Measurements from ENCODE around the gene LEP.
A peak's percentile ranks its signal among the peaks of the same experiment; 100 is the strongest.
"Not testable (repeated sequence)": the region's sequence is repeated elsewhere in the genome, so short reads cannot be mapped to it uniquely, and the experiment has no call there.

The LEP gene

GRCh38 chr7:128211626-128212025 is 29.5 kb upstream of the LEP start:
- DNase-seq, result no peak

- DNase-seq, result no peak
Observed at GRCh38 chr7:128214463-128214862, 26.6 kb upstream of the LEP start.

- no peak for DNase-seq
Observed at GRCh38 chr7:128215281-128215680, 25.8 kb upstream of the LEP start.

- peak; percentile 59 for DNase-seq
Observed at GRCh38 chr7:128215739-128216138, 25.3 kb upstream of the LEP start.

GRCh38 chr7:128217030-128217805 is 23.9 kb upstream of the LEP start:
- no peak for DNase-seq

GRCh38 chr7:128217967-128218652 is 23.0 kb upstream of the LEP start:
- DNase-seq, result no peak

GRCh38 chr7:128219636-128220035 is 21.4 kb upstream of the LEP start:
- no peak for DNase-seq

- no peak for DNase-seq
Observed at GRCh38 chr7:128221929-128222403, 19.1 kb upstream of the LEP start.

- DNase-seq, result no peak
Observed at GRCh38 chr7:128226132-128226980, 14.7 kb upstream of the LEP start.

- no peak for DNase-seq
Observed at GRCh38 chr7:128227271-128227670, 13.8 kb upstream of the LEP start.

GRCh38 chr7:128231021-128231420 is 10.1 kb upstream of the LEP start:
- DNase-seq, result no peak

GRCh38 chr7:128231677-128232076 is 9.4 kb upstream of the LEP start:
- no peak for DNase-seq

GRCh38 chr7:128233471-128233870 is 7.6 kb upstream of the LEP start:
- DNase-seq, result no peak

- no peak for DNase-seq
Observed at GRCh38 chr7:128234476-128235026, 6.5 kb upstream of the LEP start.

GRCh38 chr7:128235471-128235870 is 5.6 kb upstream of the LEP start:
- DNase-seq, result no peak

- peak; percentile 33 for DNase-seq
Observed at GRCh38 chr7:128236924-128237586, 4.0 kb upstream of the LEP start.

- DNase-seq, result not testable (repeated sequence)
Observed at GRCh38 chr7:128239146-128239545, 1.9 kb upstream of the LEP start.

- DNase-seq, result no peak
Observed at GRCh38 chr7:128242661-128243060, 1.6 kb downstream of the LEP start.

- DNase-seq, result no peak
Observed at GRCh38 chr7:128243273-128243672, 2.2 kb downstream of the LEP start.

- no peak for DNase-seq
Observed at GRCh38 chr7:128244861-128245260, 3.8 kb downstream of the LEP start.

GRCh38 chr7:128247108-128247507 is 6.0 kb downstream of the LEP start:
- no peak for DNase-seq

GRCh38 chr7:128247640-128248194 is 6.6 kb downstream of the LEP start:
- DNase-seq, result no peak

Data from femur (tissue), 1 donor.